NCI-H187 (cell line): Measurements from ENCODE around the gene B3GLCT.
"Not testable (repeated sequence)": the region's sequence is repeated elsewhere in the genome, so short reads cannot be mapped to it uniquely, and the experiment has no call there.

Experiments used
- DNase-seq, 2 experiments: peaks; one replicate each; lab custom pipeline; 2025; lab: John Stamatoyannopoulos, UW

B3GLCT gene

DNA sequence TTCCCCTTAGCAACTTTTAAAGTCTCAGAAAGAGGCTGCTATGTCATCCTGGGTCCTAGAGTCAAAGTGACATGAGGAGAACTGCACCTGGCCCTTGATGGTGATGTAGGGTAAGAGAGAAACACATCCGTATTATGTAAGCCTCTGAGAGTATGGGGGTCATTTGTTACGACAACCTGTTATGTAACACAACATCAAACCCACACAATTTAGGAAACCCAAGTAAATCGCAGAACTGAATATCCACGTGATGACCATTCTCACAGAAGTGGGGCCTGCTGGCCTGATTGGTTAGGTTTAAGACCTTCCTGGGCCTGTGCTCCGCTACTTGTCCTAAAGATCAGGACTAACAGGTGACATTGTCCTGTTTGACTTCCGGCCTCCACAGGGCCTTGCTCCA lies 15.3 kb upstream of the B3GLCT start:
- no peak for DNase-seq

DNA sequence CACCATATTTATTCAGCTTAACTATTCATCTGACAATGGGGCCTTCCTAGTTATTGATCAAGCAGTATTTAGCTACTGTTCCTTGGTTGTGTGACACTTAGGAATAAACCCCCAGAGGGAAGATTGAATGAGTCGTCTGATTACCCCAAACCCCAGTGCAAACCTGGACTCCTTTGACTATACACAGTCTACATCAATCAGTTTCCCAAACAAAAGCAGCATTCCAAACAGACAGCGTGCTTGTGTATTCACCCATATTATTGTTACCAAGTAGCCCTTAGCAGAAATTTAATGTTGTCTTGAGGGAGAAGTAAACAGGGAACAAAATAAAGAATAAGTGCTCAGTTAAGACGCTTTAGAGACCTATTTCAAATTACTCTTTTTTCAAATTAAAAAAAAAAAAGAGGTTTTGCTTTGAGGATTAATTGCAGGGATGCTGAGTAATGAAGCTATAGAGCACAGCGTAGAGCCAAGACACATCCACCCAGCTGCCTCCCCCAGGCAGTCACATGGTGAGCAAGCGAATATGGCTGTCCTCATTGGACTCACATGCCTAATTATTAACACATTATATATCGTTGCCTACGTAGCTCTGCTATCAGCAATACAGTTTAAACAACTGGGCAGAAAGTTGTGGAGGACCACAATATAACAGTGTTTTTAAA lies 14.7 kb upstream of the B3GLCT start:
- DNase-seq = no peak

DNA sequence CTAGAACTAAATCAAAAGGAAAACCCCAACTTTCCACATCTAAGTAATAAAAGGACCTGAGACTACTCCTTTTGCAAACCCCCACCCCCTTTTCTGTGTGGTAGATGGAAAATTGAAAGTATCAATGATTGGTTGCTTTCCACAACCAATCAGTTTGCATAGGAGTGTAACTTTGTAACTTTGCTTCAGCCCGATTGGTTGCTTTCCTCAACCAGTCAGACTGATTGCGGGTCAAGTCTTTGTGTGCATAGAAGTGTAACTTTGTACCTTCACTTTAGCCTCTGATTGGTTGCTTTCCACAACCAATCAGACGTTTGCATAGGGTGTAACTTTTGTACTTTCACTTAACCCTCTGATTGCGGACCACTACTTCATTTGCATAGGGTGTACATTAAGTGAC lies 8.0 kb upstream of the B3GLCT start:
- no peak for DNase-seq

DNA sequence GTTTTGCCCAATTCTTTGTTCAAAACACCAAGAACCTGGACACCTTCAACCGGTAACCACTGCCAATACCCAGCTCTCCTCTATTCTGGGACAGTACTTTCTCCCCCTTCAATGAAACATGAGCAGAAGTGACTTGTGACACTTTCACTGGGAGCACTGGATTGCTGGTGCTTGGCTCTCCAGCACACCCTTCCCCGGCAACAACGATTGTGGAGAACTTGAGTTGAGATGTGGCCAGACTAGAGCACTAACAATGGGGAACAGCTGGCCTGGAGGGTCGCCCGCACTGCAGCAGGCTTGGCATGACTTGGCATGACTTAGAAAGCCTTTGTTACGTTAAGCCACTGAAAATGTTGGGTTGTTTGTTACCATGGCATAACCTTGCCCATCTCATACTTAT lies 7.5 kb upstream of the B3GLCT start:
- no peak for DNase-seq

DNA sequence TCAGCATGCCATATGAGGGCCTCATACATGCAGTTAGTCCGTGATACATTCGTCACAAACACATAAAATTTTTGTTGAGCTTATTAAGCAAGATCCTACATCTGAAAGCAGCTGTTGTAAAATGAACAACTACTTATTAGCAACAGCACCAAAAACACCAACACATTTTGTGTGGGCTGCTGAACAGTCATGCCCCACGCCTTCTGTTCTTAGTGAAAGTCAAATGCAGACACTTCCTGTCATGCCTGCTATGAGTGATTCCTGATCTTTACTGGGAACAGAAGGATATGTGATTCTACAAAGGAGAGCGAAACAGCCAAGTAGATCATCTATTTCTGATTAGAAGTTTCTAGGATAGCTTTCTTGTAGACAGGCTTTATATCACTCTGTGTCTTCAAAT lies 4.2 kb upstream of the B3GLCT start:
- DNase-seq = no peak

DNA sequence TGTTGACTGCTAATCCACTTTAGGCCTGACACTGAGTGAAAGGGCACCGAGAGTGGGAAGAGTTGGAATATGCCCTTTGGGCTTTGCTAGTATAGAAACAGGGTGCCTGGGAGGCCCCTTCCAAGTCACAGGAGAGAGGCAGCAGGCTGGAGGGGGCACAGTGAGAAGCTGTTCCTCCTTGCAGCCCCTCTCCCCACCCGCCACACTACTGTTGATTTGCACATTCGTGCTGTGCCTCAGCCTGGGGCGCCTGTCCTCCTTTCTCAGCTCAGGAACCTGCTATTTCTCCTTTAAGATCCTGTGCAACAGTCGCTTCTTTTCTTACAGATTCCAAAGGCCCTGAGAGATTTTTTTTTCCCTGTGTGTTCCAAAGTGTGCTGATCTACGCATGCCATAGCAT lies 2.8 kb upstream of the B3GLCT start:
- DNase-seq = no peak

DNA sequence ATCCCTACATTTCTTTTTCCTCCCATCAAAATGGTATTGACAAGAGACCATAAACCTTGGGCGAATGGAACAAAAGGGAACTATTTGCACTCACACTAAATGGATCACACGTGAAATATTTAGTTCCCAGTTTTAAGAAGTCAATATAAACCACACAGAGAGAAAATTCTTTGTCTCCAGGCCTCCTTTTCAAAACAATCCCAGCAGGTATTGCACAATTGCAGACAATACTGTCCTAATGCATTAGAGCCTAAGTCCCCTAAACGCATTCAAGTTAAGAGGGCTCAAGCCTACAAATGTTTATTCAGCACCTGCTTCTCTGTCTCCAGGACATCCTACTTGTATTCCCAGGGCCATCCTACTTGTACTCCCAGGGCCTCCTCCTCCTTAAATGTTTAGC lies 1.3 kb upstream of the B3GLCT start:
- peak in 1 of 2 experiments; percentile 5 for DNase-seq

DNA sequence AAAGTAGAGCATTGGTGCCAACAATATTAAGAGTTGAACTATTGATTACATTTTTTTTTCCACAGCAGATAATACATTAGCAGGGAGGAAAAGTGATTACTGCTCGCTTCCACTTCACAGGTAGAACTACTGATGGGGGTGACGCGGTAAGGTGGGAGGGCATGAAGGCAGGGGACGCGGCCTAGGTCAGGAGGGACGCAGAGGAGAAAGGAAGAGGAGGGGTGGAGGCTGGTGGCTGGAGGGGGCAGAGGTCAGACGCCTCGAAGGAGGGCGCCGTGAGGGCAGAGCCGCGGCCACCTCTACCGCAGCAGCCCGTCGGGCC lies 287 bp upstream of the B3GLCT start:
- no peak for DNase-seq

DNA sequence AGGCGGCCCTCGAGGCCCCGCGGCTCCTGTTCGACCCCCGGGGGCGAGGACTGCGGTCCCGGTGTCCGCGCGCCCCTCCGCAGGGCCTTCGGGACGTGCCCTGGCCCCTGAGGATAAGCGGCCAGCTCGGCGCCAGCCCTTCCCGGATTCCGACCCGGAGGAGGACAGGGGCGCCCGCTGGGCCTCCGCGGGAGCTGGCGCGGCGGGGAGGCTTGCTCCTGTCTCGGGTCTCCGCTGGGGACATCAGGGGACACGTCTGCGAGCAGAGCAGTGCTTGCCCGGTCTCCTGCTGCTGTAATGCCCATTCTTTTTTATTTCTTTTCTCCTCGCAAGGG lies 829 bp downstream of the B3GLCT start:
- DNase-seq = no peak

DNA sequence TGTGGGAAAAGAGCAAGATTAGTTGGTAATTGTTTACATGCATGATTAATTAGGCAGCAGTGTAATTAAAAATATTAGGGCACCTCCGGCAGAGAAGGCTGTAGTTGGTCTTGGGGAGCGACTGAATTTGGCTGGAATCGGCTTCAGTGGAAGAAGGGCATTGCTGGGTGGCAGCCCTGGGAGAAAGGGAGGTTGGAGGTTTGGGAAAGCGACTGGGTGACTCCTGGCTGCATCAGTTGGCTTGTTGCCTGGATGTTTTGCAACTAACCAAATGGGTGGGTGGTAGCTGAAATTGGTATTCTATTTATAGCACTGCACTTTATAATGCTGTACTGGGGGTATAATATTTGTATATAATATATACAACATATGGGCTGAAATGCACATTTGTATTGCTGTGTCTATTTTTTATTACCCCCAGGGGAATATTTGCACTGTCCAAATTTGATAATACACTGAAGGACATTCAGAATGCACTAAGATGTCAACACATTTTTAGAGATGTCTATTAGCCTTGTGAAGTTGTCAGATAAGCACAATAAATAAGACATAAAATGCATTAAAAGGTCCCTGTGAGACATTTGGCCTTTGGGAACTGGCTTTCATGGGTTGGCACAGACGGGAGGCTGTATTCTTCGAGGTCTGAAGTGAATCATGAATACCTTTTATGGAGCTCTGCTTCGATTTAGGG lies 1.7 kb downstream of the B3GLCT start:
- DNase-seq = no peak

DNA sequence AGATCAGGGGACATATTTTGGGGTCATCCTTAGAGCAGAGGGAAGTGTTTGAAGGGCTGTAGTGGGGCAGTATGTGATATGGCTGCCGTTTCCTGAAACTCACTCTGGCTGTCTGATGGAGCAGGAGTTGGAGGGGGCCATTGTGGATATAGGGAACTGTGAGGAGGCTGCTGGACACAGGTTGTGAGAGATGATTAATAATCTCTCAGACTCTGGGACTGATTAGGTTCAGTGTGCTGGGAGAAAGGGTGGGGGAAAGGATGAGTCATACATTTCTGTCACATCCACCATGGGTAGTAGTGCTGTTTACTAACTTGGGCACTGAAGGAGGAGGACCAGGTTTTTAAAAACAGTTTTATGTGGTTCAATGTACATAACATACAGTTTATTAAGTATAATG lies 4.8 kb downstream of the B3GLCT start:
- DNase-seq = no peak

DNA sequence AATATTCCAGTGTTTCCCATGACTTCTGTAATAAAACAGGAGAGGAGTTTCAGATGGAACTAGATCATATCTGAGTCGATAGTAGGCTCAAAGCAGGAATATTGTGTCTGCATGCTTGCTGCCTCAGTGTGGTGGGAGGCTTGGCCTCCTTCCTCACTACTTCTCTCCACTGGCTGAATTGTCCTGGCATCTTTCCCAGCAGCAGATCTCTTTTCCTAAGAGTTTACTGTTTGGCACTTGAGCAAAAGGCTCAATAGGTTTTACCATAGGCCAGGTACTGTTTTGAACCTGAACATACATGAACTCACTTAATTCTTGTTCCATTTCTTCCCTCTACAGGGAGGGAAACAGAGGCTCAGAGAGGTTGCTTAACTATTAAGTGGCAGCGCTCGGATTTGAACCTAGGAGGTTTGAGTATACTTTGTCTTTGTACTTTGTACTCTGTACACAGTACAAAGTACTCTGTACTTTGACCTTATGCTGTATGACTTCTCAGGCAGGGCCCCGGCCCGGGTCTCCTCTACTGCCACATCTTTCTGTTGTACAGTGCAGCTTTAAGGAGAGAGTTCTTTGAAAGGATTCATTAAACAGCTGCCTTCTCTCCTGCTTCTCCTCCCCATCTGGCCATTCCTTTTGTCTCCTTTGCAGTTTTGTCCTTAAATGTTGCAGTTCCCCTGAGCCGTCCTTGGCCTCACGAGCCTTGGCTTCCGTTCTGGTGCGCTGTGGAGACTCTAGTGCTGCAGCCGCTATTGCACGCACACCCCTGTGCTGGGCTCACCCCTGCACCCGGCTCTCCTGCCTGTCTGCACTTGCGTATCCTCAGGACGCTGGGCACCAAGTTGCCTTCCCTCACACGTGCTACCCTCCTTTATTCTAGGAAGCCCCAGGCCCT lies 8.1 kb downstream of the B3GLCT start:
- no peak for DNase-seq

DNA sequence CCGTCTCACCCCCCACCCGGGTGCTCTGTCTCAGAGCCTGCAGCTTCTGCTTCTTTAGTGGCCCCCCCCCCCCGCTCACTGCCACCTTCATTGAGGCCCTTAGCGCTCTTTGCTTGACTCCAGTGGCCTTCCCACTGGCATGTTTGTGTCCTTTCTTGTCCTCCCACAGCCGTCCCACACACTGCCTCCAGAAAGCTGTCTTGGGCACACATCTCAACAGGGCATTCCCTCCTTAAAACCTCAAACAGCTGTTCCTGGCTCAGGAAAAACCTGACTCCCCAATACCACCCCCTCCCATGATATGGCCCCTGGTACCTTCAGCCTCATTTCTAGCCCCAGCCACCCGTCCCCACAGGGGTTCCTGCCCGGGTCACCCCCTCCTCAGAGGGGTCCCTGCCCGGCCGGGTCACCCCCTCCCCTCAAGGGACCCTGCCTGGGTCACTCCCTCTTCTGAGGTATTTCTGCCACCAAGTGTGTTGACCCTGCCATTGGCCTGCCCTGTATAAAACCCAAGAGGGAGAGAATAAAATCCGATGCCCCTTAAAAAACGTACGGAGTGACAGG lies 8.9 kb downstream of the B3GLCT start:
- no peak for DNase-seq

DNA sequence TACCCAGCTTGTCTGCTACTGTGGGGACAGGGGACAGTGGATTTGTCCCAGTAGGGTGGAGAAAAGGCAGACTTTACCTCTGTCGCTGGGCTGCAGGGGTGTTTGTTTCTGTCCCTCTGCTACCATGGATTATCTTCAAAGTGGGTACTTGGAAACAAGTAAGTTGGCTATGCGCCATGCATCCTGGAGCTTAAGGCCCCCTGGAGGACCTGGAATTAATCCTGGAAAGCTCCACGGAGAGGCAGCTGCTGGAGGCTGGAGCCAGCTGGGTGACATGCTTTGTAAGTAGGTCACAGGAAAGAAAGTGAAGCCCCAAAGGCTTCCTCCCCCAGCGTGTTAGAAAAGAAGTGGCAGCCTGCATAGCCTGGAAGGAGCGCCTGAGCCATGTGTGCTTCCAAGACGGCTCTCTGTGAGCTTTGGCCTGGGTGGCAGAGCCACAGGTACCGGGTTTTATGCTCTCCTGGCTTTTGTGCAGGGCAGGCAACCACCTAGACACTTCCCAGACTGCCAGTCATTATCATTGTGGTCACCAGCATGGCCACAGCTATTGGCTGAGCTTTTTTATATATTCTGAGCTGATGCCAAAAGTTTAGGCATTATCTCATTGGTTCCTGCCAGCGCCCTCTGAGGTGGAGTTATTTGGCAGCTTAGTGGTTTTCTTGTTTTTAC lies 9.5 kb downstream of the B3GLCT start:
- peak in 1 of 2 experiments; percentile 11 for DNase-seq

DNA sequence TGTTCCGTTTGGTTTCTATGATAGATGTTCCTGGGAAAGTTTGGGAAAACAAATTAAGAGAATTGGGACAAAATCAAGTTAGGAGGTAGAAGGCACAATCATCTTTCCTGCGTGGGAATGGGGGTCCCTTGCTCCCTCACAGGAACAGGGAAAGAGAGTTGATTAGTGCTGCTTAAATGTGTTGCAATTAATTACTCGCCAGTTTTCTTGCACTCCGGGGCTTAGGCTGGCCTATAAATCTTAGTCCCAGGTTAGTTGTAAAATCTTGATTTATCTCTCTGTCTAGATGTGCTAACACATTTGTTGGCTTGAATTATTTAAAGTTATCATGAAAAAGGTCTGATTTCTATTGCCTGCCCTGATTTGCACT lies 10.1 kb downstream of the B3GLCT start:
- no peak for DNase-seq

DNA sequence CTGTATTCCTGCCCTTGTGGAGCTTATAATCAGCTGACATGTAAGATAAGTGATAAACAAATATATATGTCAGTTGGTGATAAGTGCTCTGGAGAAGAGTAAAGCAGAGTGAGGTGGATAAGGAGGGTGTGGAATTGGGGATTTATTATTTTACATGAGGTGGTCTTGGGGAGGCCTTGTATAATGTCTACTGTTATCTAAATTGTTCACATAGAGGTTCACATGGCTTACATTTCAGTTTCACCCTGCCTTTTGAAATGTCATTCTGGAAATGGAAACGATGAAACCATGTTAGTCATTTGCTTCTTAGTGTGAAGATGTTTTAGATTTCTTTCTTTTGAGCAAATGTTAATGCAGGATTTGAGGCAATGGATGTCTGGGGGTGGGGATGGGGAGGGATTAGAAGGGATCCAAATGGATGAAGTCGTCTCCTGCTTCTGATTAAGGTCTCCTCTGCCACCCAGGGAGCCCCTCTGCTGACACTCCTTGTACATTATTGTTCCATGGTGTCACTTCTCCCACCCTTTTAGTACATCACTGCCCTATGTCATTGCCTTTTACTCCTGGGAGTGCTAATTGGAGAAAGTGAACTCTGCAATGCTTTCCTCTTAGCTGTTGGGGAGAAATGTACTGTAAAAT lies 14.0 kb downstream of the B3GLCT start:
- no peak for DNase-seq

DNA sequence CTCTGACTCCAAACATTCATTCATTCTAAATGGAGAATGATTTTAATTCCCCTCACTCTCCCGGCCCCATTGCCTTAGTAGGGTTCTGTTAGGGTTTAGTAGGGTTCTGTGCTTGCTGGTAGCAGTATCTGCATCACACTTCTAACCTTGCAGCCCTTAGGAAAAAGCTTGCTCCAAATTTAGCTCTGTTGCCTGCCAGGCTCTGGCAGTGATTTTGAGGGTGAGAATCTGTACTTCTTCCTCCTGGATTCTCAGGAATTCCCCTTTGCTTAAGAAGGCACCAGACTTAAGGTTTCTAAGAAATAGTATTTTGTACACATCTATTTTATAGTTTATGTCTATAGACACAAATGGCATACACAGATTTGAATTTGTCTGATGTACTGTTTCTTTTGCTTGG lies 14.7 kb downstream of the B3GLCT start:
- DNase-seq = no peak

DNA sequence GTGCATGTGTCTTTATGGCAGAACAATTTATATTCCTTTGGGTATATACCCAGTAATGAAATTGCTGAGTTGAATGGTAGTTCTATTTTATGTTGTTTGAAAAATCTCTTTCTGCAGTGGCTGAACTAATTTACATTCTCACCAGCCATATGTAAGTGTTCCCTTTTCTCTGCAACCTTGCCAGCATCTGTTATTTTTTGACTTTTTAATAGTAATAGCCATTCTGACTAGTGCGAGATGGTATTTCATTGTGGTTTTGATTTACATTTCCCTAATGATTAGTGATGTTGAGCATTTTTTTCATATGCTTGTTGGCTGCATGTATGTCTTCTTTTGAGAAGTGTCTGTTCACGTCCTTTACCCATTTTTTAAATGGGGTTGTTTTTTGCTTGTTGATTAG lies 17.1 kb downstream of the B3GLCT start:
- DNase-seq = not testable (repeated sequence)

DNA sequence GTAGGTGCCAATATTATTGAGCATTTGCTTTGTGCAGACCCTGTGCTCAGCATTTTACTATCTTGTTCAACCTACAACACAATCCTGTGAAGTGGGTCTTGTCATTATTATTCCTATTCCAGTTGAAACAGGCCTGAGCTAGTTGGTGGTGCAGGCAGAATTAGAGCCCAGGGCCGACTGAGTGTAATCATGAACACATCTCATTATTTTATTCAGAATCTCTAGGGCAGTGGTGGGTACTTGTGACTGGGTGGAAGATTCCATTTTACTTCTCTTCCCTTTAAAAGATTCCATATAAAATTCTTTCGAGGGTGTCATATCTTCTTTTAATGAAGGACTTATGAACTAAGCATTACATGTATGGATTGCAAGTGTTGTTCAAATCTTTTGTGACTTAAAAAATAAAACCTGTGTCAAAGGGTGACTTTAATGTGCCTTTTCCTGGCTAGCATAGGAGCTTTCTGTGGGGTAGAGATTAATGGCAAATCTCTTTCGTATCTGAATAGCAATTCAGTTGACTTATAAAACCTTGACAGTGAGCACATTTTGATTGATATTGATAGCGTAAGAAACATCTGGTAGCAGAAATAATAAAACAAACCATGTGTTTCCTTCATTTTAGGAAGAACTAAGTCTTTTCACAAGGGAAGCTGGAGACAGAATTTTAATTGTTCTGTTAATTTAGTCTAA lies 20.3 kb downstream of the B3GLCT start:
- DNase-seq = no peak

DNA sequence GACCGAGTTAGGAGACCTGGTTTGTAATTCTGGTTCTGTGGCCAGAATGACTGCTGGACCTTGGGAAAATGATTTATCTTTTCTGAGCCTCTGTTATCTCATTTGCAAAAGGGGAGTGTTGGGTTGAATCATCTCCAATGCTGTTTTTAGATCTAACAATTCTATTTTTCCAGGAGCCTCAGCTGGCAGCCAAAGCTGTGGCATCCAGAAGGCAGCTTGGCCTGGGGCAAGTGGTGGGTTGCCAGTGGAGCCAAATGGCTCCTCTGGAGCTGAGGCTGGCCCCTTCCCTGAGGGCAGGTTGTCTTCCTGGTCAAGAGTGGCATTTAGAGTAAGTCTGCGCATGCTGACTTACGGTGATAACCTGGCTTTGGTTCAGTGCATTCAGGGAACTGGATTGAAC lies 21.3 kb downstream of the B3GLCT start:
- DNase-seq = no peak

DNA sequence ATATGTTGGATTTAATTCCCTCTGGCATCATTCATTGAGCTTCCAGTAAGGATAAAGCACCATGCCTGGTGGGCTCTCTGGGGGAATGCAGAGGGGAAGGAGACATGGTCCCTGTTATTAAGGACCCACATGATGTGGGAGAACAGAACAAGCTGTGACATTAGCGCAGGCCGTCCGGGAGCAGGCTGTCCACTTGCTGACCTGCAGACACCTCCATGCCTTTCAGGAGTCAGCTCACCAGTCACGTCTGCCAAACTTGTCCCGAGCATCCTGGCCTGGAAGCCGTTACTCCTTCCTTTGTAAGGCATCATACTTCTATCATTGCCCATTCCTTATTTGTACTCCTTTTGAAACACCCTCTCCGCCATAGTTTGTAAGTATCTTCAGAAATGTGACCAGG lies 23.4 kb downstream of the B3GLCT start:
- DNase-seq = no peak
